Esophagus muscularis mucosa (tissue), 4 donors: Measurements from ENCODE around the gene CHN1. TPM values are rescaled to one million over a fixed set of nuclear protein-coding genes. Genes with fewer than 3 reads are reported as not detected.

Experiments used
- DNase-seq: peaks from one replicate; pipeline ENCODE4 v3.0.0-alpha.2; 2017; ENCODE audit errors: extremely low spot score
- H3K27ac ChIP-seq, 4 donors: fragments of 200-600 bp; sonication (generic); replicated peaks in 1 of 4; 1 replicate in 3 of 4; 2 replicates in 1 of 4; pipeline ENCODE4 v1.5.1; 2016 to 2019; ENCODE audit warnings: mild to moderate bottlenecking in 1 of 4
- H3K27me3 ChIP-seq, 4 donors: fragments of 200-600 bp; sonication (generic); one replicate each; pipeline versions ENCODE4 v1.5.1 to v1.6.0; 2016 to 2019
- H3K36me3 ChIP-seq, 4 donors: fragments of 200-600 bp; sonication (generic); one replicate each; pipeline ENCODE4 v1.5.1; 2016 to 2019
- H3K4me1 ChIP-seq, 4 donors: fragments of 200-600 bp; sonication (generic); one replicate each; pipeline ENCODE4 v1.5.1; 2016 to 2019
- H3K4me3 ChIP-seq, 4 donors: fragments of 200-600 bp; sonication (generic); 1 replicate in 2 of 4; 2 replicates in 2 of 4; pipeline ENCODE4 v1.5.1; 2016 to 2019; ENCODE audit warnings: mild to moderate bottlenecking in 4 of 4, moderate library complexity in 1 of 4
- H3K9me3 ChIP-seq, 4 donors: fragments of 200-600 bp; sonication (generic); 1 replicate in 3 of 4; 2 replicates in 1 of 4; pipeline ENCODE4 v1.5.1; 2016 to 2019
- EP300 ChIP-seq: sonication (generic); formaldehyde crosslinking; IDR thresholded peaks from one replicate; pipeline ENCODE4 v1.6.1; 2017; ENCODE audit warnings: antibody characterized with exemption
- POLR2A ChIP-seq: fragments of 450-650 bp; IDR thresholded peaks from one replicate; pipeline ENCODE4 v1.6.1; 2017; ENCODE audit warnings: antibody characterized with exemption, moderate library complexity, mild to moderate bottlenecking, low read depth
- POLR2AphosphoS5 ChIP-seq, 2 donors: sonication (generic); formaldehyde crosslinking; IDR thresholded peaks; one replicate each; pipeline ENCODE4 v1.6.1; 2017; ENCODE audit warnings: antibody characterized with exemption in 2 of 2
- WGBS: methylation state at CpG from one replicate; pipeline ENCODE4 v1.1.5; 2018; 5-methylcytosine and 5-hydroxymethylcytosine counted together
- intact Hi-C: fragments of 100-400 bp; cut with DNase I; formaldehyde crosslinking; loops from one replicate; pipeline ENCODE4 v1.15.1; 2023
- total RNA-seq, 4 donors: library from RNA; depleted of rRNA; stranded (reverse); fragments of >200 nt; gene quantifications; one replicate each; pipeline versions ENCODE4 v1.1.0 to v1.2.1, GENCODE V29; 2016
- TF ChIP-seq, protein P1 (sequence below), 3 experiments: fragments of 200-600 bp in 2 of 3; fragments of 450-650 bp in 1 of 3; sonication (generic) in 2 of 3; IDR thresholded peaks; one replicate each; pipeline ENCODE4 v1.5.1; 2017 to 2019; ENCODE audit warnings: antibody characterized with exemption in 3 of 3, mild to moderate bottlenecking in 2 of 3, moderate library complexity in 1 of 3

CHN1 gene
- total RNA-seq, 4 donors from 2014 or later: 23.2 to 32.3 (median 29.8) TPM

DNA sequence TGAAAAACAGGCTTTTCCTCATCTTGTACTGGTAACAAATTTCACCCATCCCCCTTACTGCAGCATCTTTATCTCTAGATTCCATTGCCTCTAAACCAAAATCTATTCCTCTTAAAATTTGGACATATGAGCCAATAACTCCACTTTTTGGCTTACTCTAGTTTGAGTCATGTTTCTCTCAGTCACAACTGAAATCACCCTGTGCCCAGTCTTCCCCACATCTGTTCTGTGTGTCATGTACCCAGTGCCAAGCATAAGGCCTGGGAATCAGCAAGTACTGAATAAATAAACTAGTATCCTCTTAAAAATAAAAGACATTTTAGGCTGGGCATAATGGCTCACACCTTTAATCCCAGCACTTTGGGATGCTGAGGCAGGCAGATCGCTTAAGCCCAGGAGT is 20.8 kb upstream of the CHN1 start:
- no peak overlapping the region for H3K4me3 ChIP-seq
- intact Hi-C loops: no loop called here
- no peak overlapping the region for H3K27ac ChIP-seq
- no peaks in the 10 kb centered on the region for H3K36me3 ChIP-seq
- peaks cover 0 to 12% (median 2%) of the 10 kb centered on the region in 4 donors for H3K4me1 ChIP-seq
- no peak for DNase-seq
- H3K9me3 ChIP-seq: no peaks in the 10 kb centered on the region
- no peak for TF ChIP-seq EP300
- TF ChIP-seq POLR2A: no peak
- TF ChIP-seq POLR2AphosphoS5 (IDR thresholded peaks at IDR 0.05): no peak
- TF ChIP-seq, protein P1, sequence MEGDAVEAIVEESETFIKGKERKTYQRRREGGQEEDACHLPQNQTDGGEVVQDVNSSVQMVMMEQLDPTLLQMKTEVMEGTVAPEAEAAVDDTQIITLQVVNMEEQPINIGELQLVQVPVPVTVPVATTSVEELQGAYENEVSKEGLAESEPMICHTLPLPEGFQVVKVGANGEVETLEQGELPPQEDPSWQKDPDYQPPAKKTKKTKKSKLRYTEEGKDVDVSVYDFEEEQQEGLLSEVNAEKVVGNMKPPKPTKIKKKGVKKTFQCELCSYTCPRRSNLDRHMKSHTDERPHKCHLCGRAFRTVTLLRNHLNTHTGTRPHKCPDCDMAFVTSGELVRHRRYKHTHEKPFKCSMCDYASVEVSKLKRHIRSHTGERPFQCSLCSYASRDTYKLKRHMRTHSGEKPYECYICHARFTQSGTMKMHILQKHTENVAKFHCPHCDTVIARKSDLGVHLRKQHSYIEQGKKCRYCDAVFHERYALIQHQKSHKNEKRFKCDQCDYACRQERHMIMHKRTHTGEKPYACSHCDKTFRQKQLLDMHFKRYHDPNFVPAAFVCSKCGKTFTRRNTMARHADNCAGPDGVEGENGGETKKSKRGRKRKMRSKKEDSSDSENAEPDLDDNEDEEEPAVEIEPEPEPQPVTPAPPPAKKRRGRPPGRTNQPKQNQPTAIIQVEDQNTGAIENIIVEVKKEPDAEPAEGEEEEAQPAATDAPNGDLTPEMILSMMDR (IDR thresholded peaks at IDR 0.05): no peak
- no peaks in the 10 kb centered on the region for H3K27me3 ChIP-seq
- WGBS: 94% methylated on average over 1 of the region's 1 CpG

DNA sequence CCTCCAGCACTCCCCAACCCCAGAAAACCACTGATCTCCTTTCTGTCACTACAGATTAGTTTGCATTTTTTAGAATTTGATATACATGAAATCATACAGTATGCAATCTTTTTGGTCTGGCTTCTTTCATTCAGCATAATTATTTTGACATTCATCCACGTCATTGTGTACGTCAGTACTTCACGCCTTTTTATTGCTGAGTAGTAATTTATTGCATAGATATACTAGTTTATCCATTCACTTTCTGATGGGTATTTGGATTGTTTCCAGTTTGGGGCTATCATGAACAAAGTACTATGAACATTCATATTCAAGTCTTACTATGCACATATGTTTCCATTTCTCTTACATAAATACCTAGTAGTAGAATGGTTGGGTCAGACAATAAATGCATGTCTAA is 20.1 kb upstream of the CHN1 start:
- Histone ChIP-seq H3K27me3 (no peaks in the 10 kb centered on the region), H3K27ac (no peak overlapping the region), H3K9me3 (no peaks in the 10 kb centered on the region), H3K36me3 (no peaks in the 10 kb centered on the region), H3K4me3 (no peak overlapping the region), H3K4me1 (peaks cover 0 to 12% (median 2%) of the 10 kb centered on the region in 4 donors)
- WGBS: 86% methylated on average over 3 of the region's 3 CpGs
- intact Hi-C loops: no loop called here
- TF ChIP-seq POLR2A: no peak
- DNase-seq: no peak

DNA sequence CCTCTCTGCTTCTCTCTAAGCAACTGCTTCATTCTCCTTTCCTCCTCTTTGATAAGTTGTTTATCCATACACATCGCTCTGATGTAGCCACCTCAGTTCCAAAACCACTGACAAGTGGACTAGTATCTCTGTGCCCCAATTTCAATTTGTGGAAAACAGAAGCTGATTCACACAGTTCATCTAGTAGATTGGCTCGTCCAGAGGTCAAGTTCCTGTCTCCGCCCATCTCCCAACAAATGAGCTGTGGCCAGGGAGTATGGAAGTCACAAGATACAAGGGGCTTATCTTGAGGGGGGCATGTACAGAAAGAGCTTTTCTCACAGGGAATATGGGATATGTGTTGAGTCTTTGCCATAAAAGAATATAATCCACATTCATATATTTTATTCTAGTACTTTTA is 17.7 kb upstream of the CHN1 start:
- no peak for DNase-seq
- H3K4me3 ChIP-seq: no peak overlapping the region
- peaks cover 0 to 3% (median under 1%) of the 10 kb centered on the region in 4 donors for H3K4me1 ChIP-seq
- no peak overlapping the region for H3K27ac ChIP-seq
- WGBS: 81% methylated on average over 3 of the region's 3 CpGs
- intact Hi-C loops: no loop called here
- H3K27me3 ChIP-seq: no peaks in the 10 kb centered on the region
- H3K36me3 ChIP-seq: no peaks in the 10 kb centered on the region
- no peaks in the 10 kb centered on the region for H3K9me3 ChIP-seq
- TF ChIP-seq POLR2AphosphoS5 (IDR thresholded peaks at IDR 0.05) (no peak), EP300 (no peak), POLR2A (no peak)
- TF ChIP-seq, protein P1 (IDR thresholded peaks at IDR 0.05): no peak

GRCh38 chr2:175019566-175020327 is 14.6 kb upstream of the CHN1 start:
- intact Hi-C loops: no loop called here
- TF ChIP-seq EP300 (no peak), POLR2A (no peak), POLR2AphosphoS5 (IDR thresholded peaks at IDR 0.05) (no peak)
- TF ChIP-seq, protein P1 (IDR thresholded peaks at IDR 0.05): no peak

GRCh38 chr2:175017618-175018414 is 12.6 kb upstream of the CHN1 start:
- WGBS: 91% methylated on average over 5 of the region's 5 CpGs
- Histone ChIP-seq H3K9me3 (no peaks in the 10 kb centered on the region), H3K27me3 (no peaks in the 10 kb centered on the region), H3K27ac (no peak overlapping the region), H3K36me3 (no peaks in the 10 kb centered on the region), H3K4me3 (no peak overlapping the region), H3K4me1 (no peaks in the 10 kb centered on the region)
- DNase-seq: no peak
- intact Hi-C loops: no loop called here
- TF ChIP-seq, protein P1 (IDR thresholded peaks at IDR 0.05): no peak
- no peak for TF ChIP-seq POLR2AphosphoS5 (IDR thresholded peaks at IDR 0.05)
- no peak for TF ChIP-seq POLR2A
- TF ChIP-seq EP300: no peak

More at GRCh38 chr2:175019566-175020327, 14.6 kb upstream of the CHN1 start:
- no peaks in the 10 kb centered on the region for H3K27me3 ChIP-seq
- DNase-seq: no peak
- H3K27ac ChIP-seq: no peak overlapping the region
- no peaks in the 10 kb centered on the region for H3K9me3 ChIP-seq
- WGBS: 96% methylated on average over 2 of the region's 2 CpGs
- H3K4me3 ChIP-seq: no peak overlapping the region
- H3K36me3 ChIP-seq: no peaks in the 10 kb centered on the region
- H3K4me1 ChIP-seq: no peaks in the 10 kb centered on the region
